ENCODE data around the gene TSPAN1. TPM values are rescaled to one million over a fixed set of nuclear protein-coding genes. Genes with fewer than 3 reads are reported as not detected.
A peak's percentile ranks its signal among the peaks of the same experiment; 100 is the strongest.

Gene TSPAN1
- total and polyA plus RNA-seq, 10 of the 15 experiments (the other 5 are each of a cell fraction or from before 2014, with no cell fraction given): 0.08 to 0.29 (median 0.23) TPM; not detected in 5

DNA sequence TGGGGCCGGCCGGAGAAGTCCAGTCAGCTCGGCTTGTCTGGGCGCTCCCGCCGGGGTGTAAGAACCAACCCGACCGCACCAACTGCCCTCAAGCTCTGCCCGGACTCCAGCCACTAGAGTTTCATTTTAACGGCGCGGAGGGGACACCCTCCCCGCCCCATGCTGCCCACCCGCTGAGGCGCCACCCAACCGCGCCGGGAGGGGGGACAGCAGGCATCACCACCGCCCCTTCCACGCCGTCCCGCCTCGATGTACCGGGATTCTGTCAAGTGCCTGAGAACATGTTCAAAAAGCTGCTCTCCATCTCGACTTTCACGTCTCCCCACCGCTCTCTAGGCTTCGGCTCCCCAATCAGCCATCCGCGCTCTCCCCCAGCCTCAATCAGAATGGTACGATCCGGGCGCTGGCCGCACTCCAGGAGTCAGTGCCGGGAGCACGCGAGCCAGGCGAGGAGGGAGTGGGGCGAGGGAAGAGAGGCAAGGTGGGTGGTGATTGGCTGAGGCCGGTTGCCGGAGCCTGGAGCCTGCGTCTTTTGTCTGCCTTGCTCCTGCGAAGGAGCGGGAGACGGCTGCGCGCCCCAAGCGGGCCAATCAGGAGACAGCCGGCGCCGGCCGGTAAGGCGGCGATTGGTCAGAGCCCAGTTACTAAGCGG lies 42.2 kb upstream of the TSPAN1 start, which contains the start of gene PIK3R3 (continued):
- TF ChIP-seq, protein P1, sequence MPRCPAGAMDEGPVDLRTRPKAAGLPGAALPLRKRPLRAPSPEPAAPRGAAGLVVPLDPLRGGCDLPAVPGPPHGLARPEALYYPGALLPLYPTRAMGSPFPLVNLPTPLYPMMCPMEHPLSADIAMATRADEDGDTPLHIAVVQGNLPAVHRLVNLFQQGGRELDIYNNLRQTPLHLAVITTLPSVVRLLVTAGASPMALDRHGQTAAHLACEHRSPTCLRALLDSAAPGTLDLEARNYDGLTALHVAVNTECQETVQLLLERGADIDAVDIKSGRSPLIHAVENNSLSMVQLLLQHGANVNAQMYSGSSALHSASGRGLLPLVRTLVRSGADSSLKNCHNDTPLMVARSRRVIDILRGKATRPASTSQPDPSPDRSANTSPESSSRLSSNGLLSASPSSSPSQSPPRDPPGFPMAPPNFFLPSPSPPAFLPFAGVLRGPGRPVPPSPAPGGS (IDR thresholded peaks at IDR 0.05; ENCODE audit: borderline replicate concordance, insufficient read depth, low read depth, low read length, poor library complexity, severe bottlenecking): no peak
- peak; percentile 70 for TF ChIP-seq MTA2 (IDR thresholded peaks at IDR 0.05; ENCODE audit: low read depth)
- peak; percentile 97; the same call in 1 of the 2 replicates for TF ChIP-seq STAT1 (conservative IDR thresholded peaks at IDR 0.05)
- no peak; the same call in 1 of the 2 replicates for TF ChIP-seq CBX5 (IDR thresholded peaks at IDR 0.05; ENCODE audit: low read depth)
- no peak for TF ChIP-seq ESRRA (IDR thresholded peaks at IDR 0.05; ENCODE audit: low read length)
- TF ChIP-seq IKZF2 (IDR thresholded peaks at IDR 0.05): peak; percentile 79 to 81; a peak in 3 of 4 replicates
- no peak for TF ChIP-seq RAD21 (IDR thresholded peaks at IDR 0.05; ENCODE audit: insufficient read depth, low read depth, low read length)
- peak; percentile 76; the same call in 1 of the 2 replicates for TF ChIP-seq BACH1 (IDR thresholded peaks at IDR 0.05; ENCODE audit: borderline replicate concordance)
- TF ChIP-seq, protein P2, sequence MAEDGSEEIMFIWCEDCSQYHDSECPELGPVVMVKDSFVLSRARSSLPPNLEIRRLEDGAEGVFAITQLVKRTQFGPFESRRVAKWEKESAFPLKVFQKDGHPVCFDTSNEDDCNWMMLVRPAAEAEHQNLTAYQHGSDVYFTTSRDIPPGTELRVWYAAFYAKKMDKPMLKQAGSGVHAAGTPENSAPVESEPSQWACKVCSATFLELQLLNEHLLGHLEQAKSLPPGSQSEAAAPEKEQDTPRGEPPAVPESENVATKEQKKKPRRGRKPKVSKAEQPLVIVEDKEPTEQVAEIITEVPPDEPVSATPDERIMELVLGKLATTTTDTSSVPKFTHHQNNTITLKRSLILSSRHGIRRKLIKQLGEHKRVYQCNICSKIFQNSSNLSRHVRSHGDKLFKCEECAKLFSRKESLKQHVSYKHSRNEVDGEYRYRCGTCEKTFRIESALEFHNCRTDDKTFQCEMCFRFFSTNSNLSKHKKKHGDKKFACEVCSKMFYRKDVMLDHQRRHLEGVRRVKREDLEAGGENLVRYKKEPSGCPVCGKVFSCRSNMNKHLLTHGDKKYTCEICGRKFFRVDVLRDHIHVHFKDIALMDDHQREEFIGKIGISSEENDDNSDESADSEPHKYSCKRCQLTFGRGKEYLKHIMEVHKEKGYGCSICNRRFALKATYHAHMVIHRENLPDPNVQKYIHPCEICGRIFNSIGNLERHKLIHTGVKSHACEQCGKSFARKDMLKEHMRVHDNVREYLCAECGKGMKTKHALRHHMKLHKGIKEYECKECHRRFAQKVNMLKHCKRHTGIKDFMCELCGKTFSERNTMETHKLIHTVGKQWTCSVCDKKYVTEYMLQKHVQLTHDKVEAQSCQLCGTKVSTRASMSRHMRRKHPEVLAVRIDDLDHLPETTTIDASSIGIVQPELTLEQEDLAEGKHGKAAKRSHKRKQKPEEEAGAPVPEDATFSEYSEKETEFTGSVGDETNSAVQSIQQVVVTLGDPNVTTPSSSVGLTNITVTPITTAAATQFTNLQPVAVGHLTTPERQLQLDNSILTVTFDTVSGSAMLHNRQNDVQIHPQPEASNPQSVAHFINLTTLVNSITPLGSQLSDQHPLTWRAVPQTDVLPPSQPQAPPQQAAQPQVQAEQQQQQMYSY (CRISPR knock-in tag; IDR thresholded peaks at IDR 0.05): no peak
- TF ChIP-seq RCOR1 (conservative IDR thresholded peaks at IDR 0.05; ENCODE audit: low read depth, low read length): no peak
- TF ChIP-seq, protein P3, sequence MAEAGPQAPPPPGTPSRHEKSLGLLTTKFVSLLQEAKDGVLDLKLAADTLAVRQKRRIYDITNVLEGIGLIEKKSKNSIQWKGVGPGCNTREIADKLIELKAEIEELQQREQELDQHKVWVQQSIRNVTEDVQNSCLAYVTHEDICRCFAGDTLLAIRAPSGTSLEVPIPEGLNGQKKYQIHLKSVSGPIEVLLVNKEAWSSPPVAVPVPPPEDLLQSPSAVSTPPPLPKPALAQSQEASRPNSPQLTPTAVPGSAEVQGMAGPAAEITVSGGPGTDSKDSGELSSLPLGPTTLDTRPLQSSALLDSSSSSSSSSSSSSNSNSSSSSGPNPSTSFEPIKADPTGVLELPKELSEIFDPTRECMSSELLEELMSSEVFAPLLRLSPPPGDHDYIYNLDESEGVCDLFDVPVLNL (IDR thresholded peaks at IDR 0.05; ENCODE audit: low read depth, low read length): no peak
- TF ChIP-seq SMARCA5 (IDR thresholded peaks at IDR 0.05): no peak
- TF ChIP-seq TCF7 (IDR thresholded peaks at IDR 0.05; ENCODE audit: borderline replicate concordance): no peak; the same call in 1 of the 2 replicates
- TF ChIP-seq, protein P4, sequence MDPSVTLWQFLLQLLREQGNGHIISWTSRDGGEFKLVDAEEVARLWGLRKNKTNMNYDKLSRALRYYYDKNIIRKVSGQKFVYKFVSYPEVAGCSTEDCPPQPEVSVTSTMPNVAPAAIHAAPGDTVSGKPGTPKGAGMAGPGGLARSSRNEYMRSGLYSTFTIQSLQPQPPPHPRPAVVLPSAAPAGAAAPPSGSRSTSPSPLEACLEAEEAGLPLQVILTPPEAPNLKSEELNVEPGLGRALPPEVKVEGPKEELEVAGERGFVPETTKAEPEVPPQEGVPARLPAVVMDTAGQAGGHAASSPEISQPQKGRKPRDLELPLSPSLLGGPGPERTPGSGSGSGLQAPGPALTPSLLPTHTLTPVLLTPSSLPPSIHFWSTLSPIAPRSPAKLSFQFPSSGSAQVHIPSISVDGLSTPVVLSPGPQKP (IDR thresholded peaks at IDR 0.05; ENCODE audit: low read depth, low read length): no peak; the same call in 1 of the 2 replicates
- TF ChIP-seq, protein P5, sequence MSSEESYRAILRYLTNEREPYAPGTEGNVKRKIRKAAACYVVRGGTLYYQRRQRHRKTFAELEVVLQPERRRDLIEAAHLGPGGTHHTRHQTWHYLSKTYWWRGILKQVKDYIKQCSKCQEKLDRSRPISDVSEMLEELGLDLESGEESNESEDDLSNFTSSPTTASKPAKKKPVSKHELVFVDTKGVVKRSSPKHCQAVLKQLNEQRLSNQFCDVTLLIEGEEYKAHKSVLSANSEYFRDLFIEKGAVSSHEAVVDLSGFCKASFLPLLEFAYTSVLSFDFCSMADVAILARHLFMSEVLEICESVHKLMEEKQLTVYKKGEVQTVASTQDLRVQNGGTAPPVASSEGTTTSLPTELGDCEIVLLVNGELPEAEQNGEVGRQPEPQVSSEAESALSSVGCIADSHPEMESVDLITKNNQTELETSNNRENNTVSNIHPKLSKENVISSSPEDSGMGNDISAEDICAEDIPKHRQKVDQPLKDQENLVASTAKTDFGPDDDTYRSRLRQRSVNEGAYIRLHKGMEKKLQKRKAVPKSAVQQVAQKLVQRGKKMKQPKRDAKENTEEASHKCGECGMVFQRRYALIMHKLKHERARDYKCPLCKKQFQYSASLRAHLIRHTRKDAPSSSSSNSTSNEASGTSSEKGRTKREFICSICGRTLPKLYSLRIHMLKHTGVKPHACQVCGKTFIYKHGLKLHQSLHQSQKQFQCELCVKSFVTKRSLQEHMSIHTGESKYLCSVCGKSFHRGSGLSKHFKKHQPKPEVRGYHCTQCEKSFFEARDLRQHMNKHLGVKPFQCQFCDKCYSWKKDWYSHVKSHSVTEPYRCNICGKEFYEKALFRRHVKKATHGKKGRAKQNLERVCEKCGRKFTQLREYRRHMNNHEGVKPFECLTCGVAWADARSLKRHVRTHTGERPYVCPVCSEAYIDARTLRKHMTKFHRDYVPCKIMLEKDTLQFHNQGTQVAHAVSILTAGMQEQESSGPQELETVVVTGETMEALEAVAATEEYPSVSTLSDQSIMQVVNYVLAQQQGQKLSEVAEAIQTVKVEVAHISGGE (CRISPR knock-in tag; IDR thresholded peaks at IDR 0.05): no peak
- TF ChIP-seq IRF4 (IDR thresholded peaks at IDR 0.05; ENCODE audit: low read depth, low read length): peak; percentile 60; the same call in 1 of the 2 replicates
